ENCODE results near the gene NFIC. TPM values are rescaled to one million over a fixed set of nuclear protein-coding genes. Genes with fewer than 3 reads are reported as not detected.

NFIC gene
- polyA plus RNA-seq: 0.18 and 0.24 TPM in 2 replicates
- polyA minus RNA-seq: 1.4 and 3.2 TPM in 2 replicates

- no peak within 1 kb of the TSS for H3K27ac ChIP-seq (ENCODE audit: low read length)
- H3K27me3 ChIP-seq (ENCODE audit: insufficient read depth, low read depth, low read length): peaks cover 98% of the 10 kb centered on the region
- H3K79me2 ChIP-seq (replicated peaks; ENCODE audit: insufficient read depth, low read length): no peaks in the 10 kb centered on the region
Observed at GRCh38 chr19:3365836-3366752, at the start of gene NFIC. TSS of gene NFIC (plus strand) at chr19:3366583. CDS start at chr19:3366637, 54 bp downstream.

More at GRCh38 chr19:3365836-3366752, at the start of gene NFIC:
- no peak within 1 kb of the TSS for H3K4me2 ChIP-seq (ENCODE audit: low read length)
- H4K20me1 ChIP-seq (ENCODE audit: insufficient read depth): peaks cover 18% of the 10 kb centered on the region
- H2AFZ ChIP-seq (ENCODE audit: low read depth, low read length): no peak within 1 kb of the TSS
- no peak within 1 kb of the TSS for H3K9ac ChIP-seq (ENCODE audit: low read length)
- H3F3A ChIP-seq (ENCODE audit: insufficient read depth, low read length, poor library complexity, severe bottlenecking): no peaks in the 10 kb centered on the region
- H3K36me3 ChIP-seq (ENCODE audit: insufficient read depth, low read length): no peaks in the 10 kb centered on the region
- TF ChIP-seq MXI1 (conservative IDR thresholded peaks at IDR 0.05; ENCODE audit: poor library complexity, severe bottlenecking) (no peak), RAD21 (conservative IDR thresholded peaks at IDR 0.05) (no peak), POLR2AphosphoS5 (IDR thresholded peaks at IDR 0.05) (no peak), CTCF (IDR thresholded peaks at IDR 0.05; ENCODE audit: poor library complexity, severe bottlenecking) (no peak), EZH2 (IDR thresholded peaks at IDR 0.05; ENCODE audit: borderline replicate concordance, insufficient read depth, low read length, poor library complexity, severe bottlenecking) (no peak), SMC3 (conservative IDR thresholded peaks at IDR 0.05; ENCODE audit: poor library complexity) (no peak), EP300 (conservative IDR thresholded peaks at IDR 0.05; ENCODE audit: poor library complexity, severe bottlenecking) (no peak), TAF1 (IDR thresholded peaks at IDR 0.05; ENCODE audit: low read depth) (no peak), REST (IDR thresholded peaks at IDR 0.05; ENCODE audit: borderline replicate concordance) (no peak)
- H3K9me3 ChIP-seq (ENCODE audit: low read length): no peaks in the 10 kb centered on the region
- peak within 1 kb of the TSS; percentile 56 for H3K4me3 ChIP-seq (ENCODE audit: low read length)
- no peaks in the 10 kb centered on the region for H3K9me2 ChIP-seq (ENCODE audit: insufficient read depth, low read length)
